Motor neuron (in vitro differentiated cells): ENCODE data around the gene DLGAP1. TPM values are rescaled to one million over a fixed set of nuclear protein-coding genes. Genes with fewer than 3 reads are reported as not detected.
"Not testable (repeated sequence)": the region's sequence is repeated elsewhere in the genome, so short reads cannot be mapped to it uniquely, and the experiment has no call there.

Experiments
- ATAC-seq, 8 experiments: fragments of 200-7000 bp; cut with Tn5 transposase; replicated peaks in 6 of 8; 2 replicates each; pipeline ENCODE4 v1.8.0; 2021; ENCODE audit warnings: mild to moderate bottlenecking in 8 of 8, moderate library complexity in 8 of 8
- H3K27ac ChIP-seq, 2 donors: fragments of 250-450 bp; sonication (Bioruptor Pico); 2 replicates each; pipeline ENCODE4 v1.9.0; 2021; ENCODE audit warnings: antibody characterized with exemption in 2 of 2, mild to moderate bottlenecking in 2 of 2, moderate library complexity in 1 of 2
- H3K4me1 ChIP-seq, 2 donors: fragments of 250-450 bp; sonication (Bioruptor Pico); replicated peaks in 1 of 2; 2 replicates each; pipeline ENCODE4 v1.6.1; 2021; ENCODE audit warnings: antibody characterized with exemption in 2 of 2, mild to moderate bottlenecking in 2 of 2, moderate library complexity in 1 of 2
- H3K4me3 ChIP-seq, 5 donors: fragments of 250-450 bp; sonication (Bioruptor Pico); 2 replicates each; pipeline ENCODE4 v1.9.0; 2021; ENCODE audit warnings: antibody characterized with exemption in 5 of 5, mild to moderate bottlenecking in 5 of 5, moderate library complexity in 4 of 5
- WGBS, 10 experiments: fragments of 450-650 bp; shearing (Covaris generic); methylation state at CpG; one replicate each; pipeline ENCODE4 v1.0.0; 2022; 5-methylcytosine and 5-hydroxymethylcytosine counted together
- in situ Hi-C, 9 experiments: fragments of 400-800 bp; cut with MboI; loops; one replicate each; pipeline ENCODE4 v1.15.0; 2021; ENCODE audit warnings: low sequenced_read_pairs in 9 of 9, low pct_unique_long_range_greater_than_20kb in 2 of 9; ENCODE audit not compliant: unreplicated experiment in 9 of 9
- total RNA-seq, 8 experiments: library from RNA; unstranded; fragments of 300-600 nt; gene quantifications; 2 replicates each; pipeline versions ENCODE4 v1.2.3 to v1.2.4, GENCODE V29; 2022

DLGAP1 gene
- total RNA-seq, 8 experiments from 2014 or later: 0.36 to 38.2 (median 16.6) TPM

- no peak for ATAC-seq
- Histone ChIP-seq H3K4me1 (no peaks in the 10 kb centered on the region), H3K4me3 (no peak overlapping the region), H3K27ac (no peak overlapping the region)
- in situ Hi-C loops: no loop called here
- WGBS, 10 experiments: 50 to 92% (median 80%) methylated on average over 1 to 3 of the region's 5 CpGs; no CpG with 5 or more reads in 6 of the 10 experiments
These were observed 974.1 kb downstream of the DLGAP1 start for GRCh38 chr18:3480827-3481573.

- ATAC-seq: no peak
- 29 to 100% (median 50%) methylated on average over 1 to 4 of the region's 5 CpGs; no CpG with 5 or more reads in 1 of the 10 experiments for WGBS, 10 experiments
- in situ Hi-C loops: no loop called here
These were observed 975.1 kb downstream of the DLGAP1 start for GRCh38 chr18:3479978-3480509.

GRCh38 chr18:3478262-3478978, 976.7 kb downstream of the DLGAP1 start:
- in situ Hi-C loops: no loop called here
- Histone ChIP-seq H3K4me3 (no peak overlapping the region), H3K4me1 (no peaks in the 10 kb centered on the region), H3K27ac (no peak overlapping the region)
- WGBS, 10 experiments: 67 to 96% (median 92%) methylated on average over 1 to 8 of the region's 8 CpGs; no CpG with 5 or more reads in 3 of the 10 experiments
- no peak for ATAC-seq

More at GRCh38 chr18:3479978-3480509, 975.1 kb downstream of the DLGAP1 start:
- H3K27ac ChIP-seq: no peak overlapping the region
- no peaks in the 10 kb centered on the region for H3K4me1 ChIP-seq
- no peak overlapping the region for H3K4me3 ChIP-seq

DNA sequence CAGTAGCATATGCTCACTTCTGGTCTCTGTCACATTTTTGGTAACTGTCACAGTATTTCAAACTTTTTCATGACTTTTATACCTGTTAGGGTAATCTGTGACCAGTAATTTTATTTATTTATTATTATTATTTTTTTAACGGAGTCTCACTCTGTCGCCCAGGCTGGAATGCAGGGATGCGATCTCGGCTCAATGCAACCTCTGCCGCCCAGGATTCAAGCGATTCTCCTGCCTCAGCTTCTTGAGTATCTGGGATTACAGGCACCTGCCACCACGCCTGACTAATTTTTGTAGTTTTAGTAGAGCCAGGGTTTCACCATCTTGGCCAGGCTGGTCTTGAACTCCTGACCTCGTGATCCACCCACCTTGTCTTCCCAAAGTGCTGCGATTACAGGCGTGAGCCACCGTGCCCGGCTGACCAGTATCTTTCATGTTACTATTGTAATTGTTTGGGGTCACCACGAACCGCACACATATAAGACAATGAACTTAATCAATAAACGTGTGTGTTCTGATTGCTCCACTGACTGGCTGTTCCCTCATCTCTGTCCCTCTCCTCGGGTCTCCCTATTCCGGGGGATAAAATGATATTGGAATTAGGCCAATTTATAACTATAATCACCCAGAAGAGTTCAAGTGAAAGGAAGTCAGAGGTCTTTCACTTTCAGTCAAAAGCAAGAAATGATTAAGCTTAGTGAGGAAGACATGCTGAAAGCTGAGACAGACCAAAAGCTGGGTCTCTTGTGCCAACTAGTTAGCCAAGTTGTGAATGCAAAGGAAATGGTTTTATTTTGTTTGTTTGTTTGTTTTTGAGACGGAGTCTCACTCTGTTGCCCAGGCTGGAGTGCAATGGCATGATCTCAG, 982.2 kb downstream of the DLGAP1 start:
- ATAC-seq: no peak
- no peak overlapping the region for H3K4me3 ChIP-seq
- 67 to 100% (median 89%) methylated on average over 1 to 10 of the region's 18 CpGs; no CpG with 5 or more reads in 1 of the 10 experiments for WGBS, 10 experiments
- no peaks in the 10 kb centered on the region for H3K4me1 ChIP-seq
- in situ Hi-C loops: loop anchor here in 3 of 9 experiments (25.0 kb wide), 1 partner anchor 114 kb away; no protein-coding TSS in a partner anchor
- no peak overlapping the region for H3K27ac ChIP-seq

GRCh38 chr18:3472121-3472520, 983.0 kb downstream of the DLGAP1 start:
- not testable (repeated sequence) for H3K4me3 ChIP-seq, ATAC-seq, H3K4me1 ChIP-seq, H3K27ac ChIP-seq
- in situ Hi-C loops: loop anchor here in 3 of 9 experiments (25.0 kb wide), 1 partner anchor 115 kb away; no protein-coding TSS in a partner anchor
- 50 to 100% (median 93%) methylated on average over 1 to 3 of the region's 3 CpGs; no CpG with 5 or more reads in 3 of the 10 experiments for WGBS, 10 experiments

- ATAC-seq: no peak
- Histone ChIP-seq H3K27ac (no peak overlapping the region), H3K4me1 (no peaks in the 10 kb centered on the region), H3K4me3 (no peak overlapping the region)
- WGBS, 10 experiments: 79 to 100% (median 93%) methylated on average over 1 to 3 of the region's 3 CpGs; no CpG with 5 or more reads in 4 of the 10 experiments
- in situ Hi-C loops: loop anchor here in 3 of 9 experiments (25.0 kb wide), 1 partner anchor 116 kb away; no protein-coding TSS in a partner anchor
These were observed 983.9 kb downstream of the DLGAP1 start for GRCh38 chr18:3471141-3471648.

DNA sequence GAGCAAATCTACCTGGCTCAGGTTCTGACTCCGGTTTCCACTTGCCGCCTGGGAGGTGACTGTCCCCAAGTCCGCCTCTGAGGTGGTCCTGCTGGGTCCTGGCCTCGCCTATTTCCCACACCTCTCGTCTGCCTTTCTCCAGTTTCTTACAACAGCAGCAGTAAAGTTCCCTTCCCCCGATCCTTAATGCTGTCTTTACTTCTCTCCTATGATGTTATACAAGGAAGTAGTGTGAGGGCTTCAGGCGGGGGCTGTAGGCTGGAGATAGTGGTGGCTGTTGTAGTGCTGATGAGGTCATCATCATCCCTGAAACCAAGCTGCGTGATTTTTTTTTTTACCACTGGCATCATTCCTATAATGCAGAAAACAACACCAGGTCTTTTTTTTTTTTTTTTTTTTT, 986.3 kb downstream of the DLGAP1 start:
- in situ Hi-C loops: loop anchor here in 4 of 9 experiments (10.0 to 25.0 kb wide), 3 partner anchors 116 to 196 kb away; no protein-coding TSS in a partner anchor
- Histone ChIP-seq H3K4me3 (no peak overlapping the region), H3K27ac (no peak overlapping the region), H3K4me1 (peaks cover 0 to 3% of the 10 kb centered on the region in 2 donors)
- 0 to 100% (median 92%) methylated on average over 1 to 6 of the region's 8 CpGs; no CpG with 5 or more reads in 3 of the 10 experiments for WGBS, 10 experiments
- peak in 2 of 8 experiments; percentile 45 to 53 for ATAC-seq

DNA sequence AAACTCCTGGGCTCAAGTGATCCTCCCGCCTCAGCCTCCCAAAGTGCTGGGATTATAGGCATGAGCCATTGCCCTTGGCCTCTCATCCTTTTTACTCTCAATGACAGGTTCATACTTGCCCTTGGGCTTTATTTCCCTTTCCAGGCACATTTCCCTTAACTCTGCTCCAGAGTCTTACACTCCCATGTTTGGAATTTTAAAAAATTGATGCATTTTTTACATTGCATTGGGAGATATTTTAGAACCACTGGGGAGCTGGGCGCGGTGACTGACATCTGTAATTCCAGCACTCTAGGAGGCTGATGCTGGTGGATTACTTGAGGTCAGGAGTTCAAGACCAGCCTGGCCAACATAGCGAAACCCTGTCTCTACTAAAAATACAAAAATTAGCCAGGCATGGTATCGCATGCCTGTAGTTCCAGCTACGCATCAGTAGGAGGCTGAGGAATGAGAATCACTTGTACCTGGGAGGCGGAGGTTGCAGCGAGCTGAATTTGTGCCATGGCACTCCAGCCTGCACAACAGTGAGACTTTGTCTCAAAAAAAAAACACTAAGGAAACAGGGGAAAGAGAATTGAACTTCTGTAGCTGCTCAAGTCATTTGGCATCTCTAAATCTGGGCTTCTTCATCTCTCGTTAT, 986.9 kb downstream of the DLGAP1 start:
- in situ Hi-C loops: loop anchor here in 4 of 9 experiments (10.0 to 25.0 kb wide), 3 partner anchors 117 to 197 kb away; no protein-coding TSS in a partner anchor
- ATAC-seq: no peak

DNA sequence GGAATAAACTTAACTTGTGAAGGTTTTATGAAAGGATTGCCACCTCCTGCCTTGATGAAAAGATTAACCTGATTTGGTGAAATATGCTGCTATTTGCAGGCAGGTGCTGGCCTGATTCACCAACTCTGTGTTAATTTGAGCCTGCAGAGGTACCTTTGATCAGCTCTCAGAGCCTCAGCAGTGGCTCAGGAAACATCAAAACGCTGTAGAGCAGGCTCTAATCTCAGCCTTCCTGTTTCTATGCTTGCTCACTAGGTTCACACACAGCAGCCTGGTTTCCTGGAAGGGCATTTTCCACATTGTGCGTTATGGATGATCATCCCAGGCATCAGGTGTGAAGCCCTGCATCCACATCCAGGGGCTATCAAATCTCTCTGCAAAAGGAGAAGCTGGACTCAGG, 988.2 kb downstream of the DLGAP1 start:
- no peak overlapping the region for H3K4me3 ChIP-seq
- ATAC-seq: no peak
- H3K4me1 ChIP-seq: peaks cover 0 to 3% of the 10 kb centered on the region in 2 donors
- in situ Hi-C loops: loop anchor here in 4 of 9 experiments (10.0 to 25.0 kb wide), 3 partner anchors 118 to 198 kb away; no protein-coding TSS in a partner anchor
- 0 to 100% (median 56%) methylated on average over 1 to 2 of the region's 2 CpGs; no CpG with 5 or more reads in 6 of the 10 experiments for WGBS, 10 experiments
- H3K27ac ChIP-seq: no peak overlapping the region

More for the DNA sequence above, 986.9 kb downstream of the DLGAP1 start:
- Histone ChIP-seq H3K4me3 (no peak overlapping the region), H3K4me1 (peaks cover 0 to 3% of the 10 kb centered on the region in 2 donors), H3K27ac (no peak overlapping the region)
- 83 to 100% (median 93%) methylated on average over 1 to 8 of the region's 9 CpGs for WGBS, 10 experiments

GRCh38 chr18:3466045-3466444, 989.1 kb downstream of the DLGAP1 start:
- in situ Hi-C loops: loop anchor here in 4 of 9 experiments (10.0 to 25.0 kb wide), 3 partner anchors 119 to 199 kb away; no protein-coding TSS in a partner anchor
- Histone ChIP-seq H3K4me1 (peaks cover 0 to 3% of the 10 kb centered on the region in 2 donors), H3K27ac (no peak overlapping the region), H3K4me3 (no peak overlapping the region)
- ATAC-seq: peak in 3 of 8 experiments; percentile 9 to 73 (median 72)
- WGBS, 10 experiments: 9 to 91% (median 81%) methylated on average over 2 to 5 of the region's 5 CpGs; no CpG with 5 or more reads in 1 of the 10 experiments

DNA sequence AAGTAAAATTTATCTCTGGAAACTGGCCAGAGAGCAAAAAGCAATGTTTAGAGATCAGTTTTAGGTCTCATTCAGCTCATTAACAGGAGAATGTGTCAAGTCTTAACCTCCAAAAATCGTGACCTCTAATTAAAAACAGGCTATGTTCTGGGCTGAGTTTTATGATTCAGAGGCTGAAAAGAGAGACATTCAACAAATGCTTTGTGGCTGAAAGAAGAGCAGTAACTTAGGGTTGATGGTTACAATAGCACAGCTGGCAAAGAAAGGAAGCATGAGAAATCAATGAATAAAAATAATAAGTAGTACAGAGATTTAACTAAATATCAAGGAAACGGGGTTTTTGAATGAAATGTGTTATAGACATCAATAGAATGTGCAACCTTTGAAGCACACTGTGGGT, 992.1 kb downstream of the DLGAP1 start:
- 10 to 69% (median 35%) methylated on average over 1 to 2 of the region's 2 CpGs for WGBS, 10 experiments
- Histone ChIP-seq H3K4me3 (no peak overlapping the region), H3K4me1 (peaks cover 6 to 10% of the 10 kb centered on the region in 2 donors), H3K27ac (no peak overlapping the region)
- in situ Hi-C loops: loop anchor here in 4 of 9 experiments (10.0 to 25.0 kb wide), 3 partner anchors 122 to 202 kb away; no protein-coding TSS in a partner anchor
- no peak for ATAC-seq
